ENCODE data around the gene PHB1.

The PHB1 gene

DNA sequence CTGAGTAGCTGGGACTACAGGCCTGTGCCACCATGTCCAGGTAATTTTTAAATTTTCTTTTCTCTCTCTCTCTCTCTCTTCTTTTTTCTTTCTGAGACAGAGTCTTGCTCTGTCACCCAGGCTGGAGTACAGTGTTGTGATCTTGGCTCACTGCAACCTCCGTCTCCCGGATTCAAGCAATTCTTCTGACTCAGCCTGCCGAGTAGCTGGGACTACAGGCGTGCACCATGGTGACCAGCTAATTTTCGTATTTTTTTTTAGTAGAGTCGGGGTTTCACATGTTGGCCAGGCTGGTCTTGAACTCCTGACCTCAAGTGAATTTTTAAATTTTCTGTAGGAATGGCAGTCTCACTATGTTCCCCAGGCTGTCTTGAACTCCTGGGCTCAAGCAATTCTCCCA is 41.6 kb downstream of the PHB1 start:
- Histone ChIP-seq H3K27ac (replicated peaks; ENCODE audit: low read length) (no peak overlapping the region), H4K8ac (ENCODE audit: low read depth, low read length) (no peak overlapping the region), H3K9ac (ENCODE audit: low read depth, low read length, poor library complexity) (no peak overlapping the region), H3K4me2 (ENCODE audit: insufficient read depth, low read length, poor library complexity, severe bottlenecking) (no peak overlapping the region), H3K23ac (ENCODE audit: low read depth, low read length, poor library complexity) (no peak overlapping the region), H3K4me3 (ENCODE audit: low read length in 2 of 2) (no peak overlapping the region), H3K27me3 (ENCODE audit: control insufficient read depth in 3 of 3, insufficient read depth in 3 of 3, low read depth in 1 of 3, low read length in 3 of 3) (no peaks in the 10 kb centered on the region), H2BK12ac (ENCODE audit: low read length) (no peak overlapping the region), H4K91ac (ENCODE audit: low read depth, low read length, poor library complexity) (no peak overlapping the region), H3K9me3 (replicated peaks in 1 of 2; ENCODE audit: control insufficient read depth in 2 of 2, insufficient read depth in 1 of 2, low read depth in 1 of 2, low read length in 2 of 2) (no peaks in the 10 kb centered on the region), H2AFZ (ENCODE audit: low read length) (no peak overlapping the region), H2BK120ac (ENCODE audit: low read depth, low read length) (no peak overlapping the region), H3K79me1 (ENCODE audit: low read depth, low read length) (no peaks in the 10 kb centered on the region), H3K4ac (ENCODE audit: low read length) (no peak overlapping the region), H2AK5ac (ENCODE audit: low read depth, low read length) (no peak overlapping the region), H3K36me3 (replicated peaks in 1 of 2; ENCODE audit: control insufficient read depth in 2 of 2, insufficient read depth in 2 of 2, low read length in 2 of 2) (no peaks in the 10 kb centered on the region), H2BK5ac (ENCODE audit: low read length) (no peak overlapping the region), H3K4me1 (ENCODE audit: control insufficient read depth in 2 of 2, insufficient read depth in 1 of 2, low read depth in 1 of 2, low read length in 2 of 2) (no peaks in the 10 kb centered on the region), H2BK15ac (ENCODE audit: low read length) (no peak overlapping the region), H3K14ac (ENCODE audit: low read length) (no peak overlapping the region), H3K18ac (ENCODE audit: low read length) (no peak overlapping the region)
- DNase-seq (ENCODE audit: low spot score), result no peak
- no CpG with 5 or more reads among the region's 6 CpGs for WGBS, 2 donors (ENCODE audit: extremely low coverage in 2 of 2, insufficient read length in 2 of 2, insufficient replicate concordance in 1 of 2)

DNA sequence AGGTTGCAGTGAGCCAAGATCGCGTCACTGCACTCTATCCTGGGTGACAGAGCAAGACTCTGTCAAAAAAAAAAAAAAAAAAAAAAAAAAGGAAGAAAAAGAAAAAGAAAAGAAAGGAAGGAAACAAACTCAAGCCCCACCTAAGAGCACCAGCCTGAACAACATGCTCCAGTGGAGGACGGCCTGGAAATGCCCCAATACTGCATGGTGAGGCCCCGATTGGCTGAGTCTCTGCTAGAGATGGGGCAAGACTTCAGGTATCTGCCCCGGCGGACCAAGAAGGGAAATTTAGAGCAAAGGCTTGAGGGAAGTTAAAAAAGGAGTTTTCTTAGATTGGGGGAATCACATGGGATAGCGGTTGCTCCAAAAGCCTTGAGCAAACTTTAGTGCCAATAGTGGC is 42.3 kb downstream of the PHB1 start:
- H3K4ac ChIP-seq (ENCODE audit: low read length), result no peak overlapping the region
- H4K91ac ChIP-seq (ENCODE audit: low read depth, low read length, poor library complexity), result no peak overlapping the region
- H3K4me3 ChIP-seq (ENCODE audit: low read length in 2 of 2), result no peak overlapping the region
- H3K4me1 ChIP-seq (ENCODE audit: control insufficient read depth in 2 of 2, insufficient read depth in 1 of 2, low read depth in 1 of 2, low read length in 2 of 2), result no peaks in the 10 kb centered on the region
- H2BK120ac ChIP-seq (ENCODE audit: low read depth, low read length), result no peak overlapping the region
- H3K18ac ChIP-seq (ENCODE audit: low read length), result no peak overlapping the region
- DNase-seq (ENCODE audit: low spot score), result no peak
- H3K4me2 ChIP-seq (ENCODE audit: insufficient read depth, low read length, poor library complexity, severe bottlenecking), result no peak overlapping the region
- no peak overlapping the region for H2AFZ ChIP-seq (ENCODE audit: low read length)
- H3K14ac ChIP-seq (ENCODE audit: low read length), result no peak overlapping the region
- WGBS, 2 donors (ENCODE audit: extremely low coverage in 2 of 2, insufficient read length in 2 of 2, insufficient replicate concordance in 1 of 2), result no CpG with 5 or more reads among the region's 7 CpGs
- no peaks in the 10 kb centered on the region for H3K27me3 ChIP-seq (ENCODE audit: control insufficient read depth in 3 of 3, insufficient read depth in 3 of 3, low read depth in 1 of 3, low read length in 3 of 3)
- H2BK12ac ChIP-seq (ENCODE audit: low read length), result no peak overlapping the region
- H3K79me1 ChIP-seq (ENCODE audit: low read depth, low read length), result no peaks in the 10 kb centered on the region
- no peak overlapping the region for H4K8ac ChIP-seq (ENCODE audit: low read depth, low read length)
- H2AK5ac ChIP-seq (ENCODE audit: low read depth, low read length), result no peak overlapping the region
- H3K9ac ChIP-seq (ENCODE audit: low read depth, low read length, poor library complexity), result no peak overlapping the region
- no peak overlapping the region for H3K23ac ChIP-seq (ENCODE audit: low read depth, low read length, poor library complexity)
- H3K36me3 ChIP-seq (replicated peaks in 1 of 2; ENCODE audit: control insufficient read depth in 2 of 2, insufficient read depth in 2 of 2, low read length in 2 of 2), result no peaks in the 10 kb centered on the region
- H2BK5ac ChIP-seq (ENCODE audit: low read length), result no peak overlapping the region
- no peak overlapping the region for H2BK15ac ChIP-seq (ENCODE audit: low read length)
- no peaks in the 10 kb centered on the region for H3K9me3 ChIP-seq (replicated peaks in 1 of 2; ENCODE audit: control insufficient read depth in 2 of 2, insufficient read depth in 1 of 2, low read depth in 1 of 2, low read length in 2 of 2)
- H3K27ac ChIP-seq (replicated peaks; ENCODE audit: low read length), result no peak overlapping the region

DNA sequence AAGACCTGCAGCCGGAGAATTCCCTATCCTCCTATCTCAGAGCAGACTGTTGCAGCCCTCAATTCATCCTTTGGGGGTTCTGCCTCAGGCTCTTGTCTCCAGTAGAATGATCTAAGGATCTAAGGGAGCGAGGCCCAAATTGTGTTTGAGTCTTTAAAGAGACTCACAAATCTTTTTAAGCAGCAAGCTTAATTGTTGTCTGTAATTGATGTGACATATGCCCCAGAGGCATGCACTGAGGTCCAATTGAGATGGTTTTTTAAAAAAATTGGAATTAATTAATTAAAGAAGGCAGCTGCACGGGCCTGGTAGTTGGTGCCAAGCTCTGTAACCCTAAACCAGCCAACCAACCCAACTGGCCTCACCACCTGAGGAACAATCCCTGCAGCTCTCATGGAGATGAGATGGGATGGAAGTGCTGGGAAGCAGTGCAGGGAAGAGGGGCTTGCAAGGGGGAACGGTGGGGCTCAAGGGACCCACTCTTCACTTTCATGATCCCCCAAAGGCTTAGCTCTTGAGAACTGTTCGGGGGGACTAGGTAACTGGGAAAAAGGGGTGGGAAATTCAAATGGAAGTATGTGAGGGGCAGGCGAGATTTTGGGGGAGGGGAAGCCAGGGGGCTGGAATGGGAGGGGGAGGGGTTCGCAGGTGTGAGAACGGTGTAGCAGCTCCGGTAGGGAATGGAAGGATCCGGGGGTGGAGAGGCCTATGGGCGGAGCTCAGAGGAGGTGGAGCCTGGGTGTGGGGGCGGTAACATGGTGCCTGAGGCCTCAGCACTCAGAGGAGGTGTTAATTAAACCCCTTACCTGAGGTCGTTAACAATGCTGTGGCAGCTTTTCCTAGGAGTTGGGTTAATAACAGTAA is 43.5 kb downstream of the PHB1 start:
- Histone ChIP-seq H3K27ac (replicated peaks; ENCODE audit: low read length) (no peak overlapping the region), H4K8ac (ENCODE audit: low read depth, low read length) (no peak overlapping the region), H2BK12ac (ENCODE audit: low read length) (no peak overlapping the region), H3K9ac (ENCODE audit: low read depth, low read length, poor library complexity) (no peak overlapping the region), H3K9me3 (replicated peaks in 1 of 2; ENCODE audit: control insufficient read depth in 2 of 2, insufficient read depth in 1 of 2, low read depth in 1 of 2, low read length in 2 of 2) (no peaks in the 10 kb centered on the region), H3K18ac (ENCODE audit: low read length) (no peak overlapping the region), H3K4me3 (ENCODE audit: low read length in 2 of 2) (no peak overlapping the region), H2AK5ac (ENCODE audit: low read depth, low read length) (no peak overlapping the region), H3K14ac (ENCODE audit: low read length) (no peak overlapping the region), H2AFZ (ENCODE audit: low read length) (no peak overlapping the region), H2BK120ac (ENCODE audit: low read depth, low read length) (no peak overlapping the region), H3K36me3 (replicated peaks in 1 of 2; ENCODE audit: control insufficient read depth in 2 of 2, insufficient read depth in 2 of 2, low read length in 2 of 2) (no peaks in the 10 kb centered on the region), H3K79me1 (ENCODE audit: low read depth, low read length) (no peaks in the 10 kb centered on the region), H3K27me3 (ENCODE audit: control insufficient read depth in 3 of 3, insufficient read depth in 3 of 3, low read depth in 1 of 3, low read length in 3 of 3) (no peaks in the 10 kb centered on the region), H3K23ac (ENCODE audit: low read depth, low read length, poor library complexity) (no peak overlapping the region), H4K91ac (ENCODE audit: low read depth, low read length, poor library complexity) (no peak overlapping the region), H3K4ac (ENCODE audit: low read length) (no peak overlapping the region), H2BK5ac (ENCODE audit: low read length) (no peak overlapping the region), H2BK15ac (ENCODE audit: low read length) (no peak overlapping the region), H3K4me1 (ENCODE audit: control insufficient read depth in 2 of 2, insufficient read depth in 1 of 2, low read depth in 1 of 2, low read length in 2 of 2) (no peaks in the 10 kb centered on the region), H3K4me2 (ENCODE audit: insufficient read depth, low read length, poor library complexity, severe bottlenecking) (no peak overlapping the region)
- no CpG with 5 or more reads among the region's 13 CpGs for WGBS, 2 donors (ENCODE audit: extremely low coverage in 2 of 2, insufficient read length in 2 of 2, insufficient replicate concordance in 1 of 2)
- no peak for DNase-seq (ENCODE audit: low spot score)

- no peak overlapping the region for H4K8ac ChIP-seq (ENCODE audit: low read depth, low read length)
- H3K14ac ChIP-seq (ENCODE audit: low read length), result no peak overlapping the region
- no CpG with 5 or more reads among the region's 1 CpG for WGBS, 2 donors (ENCODE audit: extremely low coverage in 2 of 2, insufficient read length in 2 of 2, insufficient replicate concordance in 1 of 2)
- no peak overlapping the region for H2AK5ac ChIP-seq (ENCODE audit: low read depth, low read length)
- H3K27me3 ChIP-seq (ENCODE audit: control insufficient read depth in 3 of 3, insufficient read depth in 3 of 3, low read depth in 1 of 3, low read length in 3 of 3), result no peaks in the 10 kb centered on the region
- no peak overlapping the region for H3K23ac ChIP-seq (ENCODE audit: low read depth, low read length, poor library complexity)
- H3K4me1 ChIP-seq (ENCODE audit: control insufficient read depth in 2 of 2, insufficient read depth in 1 of 2, low read depth in 1 of 2, low read length in 2 of 2), result no peaks in the 10 kb centered on the region
- no peak overlapping the region for H3K18ac ChIP-seq (ENCODE audit: low read length)
- no peak overlapping the region for H3K27ac ChIP-seq (replicated peaks; ENCODE audit: low read length)
- H2BK120ac ChIP-seq (ENCODE audit: low read depth, low read length), result no peak overlapping the region
- H4K91ac ChIP-seq (ENCODE audit: low read depth, low read length, poor library complexity), result no peak overlapping the region
- H3K4me3 ChIP-seq (ENCODE audit: low read length in 2 of 2), result no peak overlapping the region
- H2BK15ac ChIP-seq (ENCODE audit: low read length), result no peak overlapping the region
- DNase-seq (ENCODE audit: low spot score), result no peak
- no peak overlapping the region for H2BK5ac ChIP-seq (ENCODE audit: low read length)
- H2BK12ac ChIP-seq (ENCODE audit: low read length), result no peak overlapping the region
- H3K4ac ChIP-seq (ENCODE audit: low read length), result no peak overlapping the region
- H3K36me3 ChIP-seq (replicated peaks in 1 of 2; ENCODE audit: control insufficient read depth in 2 of 2, insufficient read depth in 2 of 2, low read length in 2 of 2), result no peaks in the 10 kb centered on the region
- H3K4me2 ChIP-seq (ENCODE audit: insufficient read depth, low read length, poor library complexity, severe bottlenecking), result no peak overlapping the region
- no peak overlapping the region for H2AFZ ChIP-seq (ENCODE audit: low read length)
- no peak overlapping the region for H3K9ac ChIP-seq (ENCODE audit: low read depth, low read length, poor library complexity)
- H3K9me3 ChIP-seq (replicated peaks in 1 of 2; ENCODE audit: control insufficient read depth in 2 of 2, insufficient read depth in 1 of 2, low read depth in 1 of 2, low read length in 2 of 2), result no peaks in the 10 kb centered on the region
- H3K79me1 ChIP-seq (ENCODE audit: low read depth, low read length), result no peaks in the 10 kb centered on the region
Measured at GRCh38 chr17:49369760-49370159, 44.9 kb downstream of the PHB1 start.

Data from neuronal stem cell (in vitro differentiated cells).